Measurements from ENCODE around the gene GBA3.

GRCh38 chr4:22683726-22684125 is 9.0 kb upstream of the GBA3 start:
- TF ChIP-seq CTCF (IDR thresholded peaks at IDR 0.05) (no peak), POLR2A (IDR thresholded peaks at IDR 0.05) (no peak)

Data from body of pancreas (tissue), 4 donors.